ENCODE data around the gene OSBPL5.

The OSBPL5 gene

GRCh38 chr11:3049430-3050243 lies 115.5 kb downstream of the OSBPL5 start:
- DNase-seq, result no peak

- no peak for DNase-seq
These were observed 117.5 kb downstream of the OSBPL5 start for GRCh38 chr11:3047637-3048036.

- DNase-seq, result no peak
These were observed 118.5 kb downstream of the OSBPL5 start for GRCh38 chr11:3046641-3047040.

- DNase-seq, result no peak
These were observed 118.9 kb downstream of the OSBPL5 start for GRCh38 chr11:3046190-3046589.

- no peak for DNase-seq
These were observed 120.2 kb downstream of the OSBPL5 start for GRCh38 chr11:3044915-3045314.

GRCh38 chr11:3044004-3044403 lies 121.1 kb downstream of the OSBPL5 start:
- DNase-seq, result no peak

- no peak for DNase-seq
These were observed 121.7 kb downstream of the OSBPL5 start for GRCh38 chr11:3043315-3043871.

GRCh38 chr11:3042496-3043314 lies 122.4 kb downstream of the OSBPL5 start:
- DNase-seq, result no peak

- DNase-seq, result no peak
These were observed 123.2 kb downstream of the OSBPL5 start for GRCh38 chr11:3041699-3042441.

GRCh38 chr11:3040881-3041280 lies 124.2 kb downstream of the OSBPL5 start:
- DNase-seq, result no peak

GRCh38 chr11:3037945-3038271 lies 127.2 kb downstream of the OSBPL5 start:
- no peak for DNase-seq
